Pancreas (tissue), 10 donors: ENCODE results near the gene TCN1. TPM values are rescaled to one million over a fixed set of nuclear protein-coding genes. Genes with fewer than 3 reads are reported as not detected.
"Not testable (repeated sequence)": the region's sequence is repeated elsewhere in the genome, so short reads cannot be mapped to it uniquely, and the experiment has no call there.

Experiments used
- ATAC-seq, 4 donors: fragments of 200-7000 bp; cut with Tn5 transposase; one replicate each; pipeline versions ENCODE4 v1.8.0 to v1.9.1; 2020; ENCODE audit warnings: mild to moderate bottlenecking in 4 of 4, moderate library complexity in 4 of 4
- DNase-seq, 6 donors: peaks; one replicate each; pipeline ENCODE4 v3.0.0-alpha.2; 2020
- FAIRE-seq: peaks from 2 replicates; lab custom pipeline; 2012; peaks lifted over from hg19 to GRCh38; lab: Jason Lieb, UNC
- H3K27ac ChIP-seq, 4 donors: fragments of 200-600 bp; sonication (generic); 1 replicate in 3 of 4; 2 replicates in 1 of 4; pipeline versions ENCODE4 v1.5.0 to v1.8.0; 2020
- H3K27me3 ChIP-seq, 4 donors: fragments of 200-600 bp; one replicate each; pipeline ENCODE4 v1.8.0; 2021
- H3K36me3 ChIP-seq, 3 donors: fragments of 200-600 bp; sonication (generic) in 1 of 3; one replicate each; pipeline versions ENCODE4 v1.5.0 to v1.8.0; 2020 to 2021
- H3K4me1 ChIP-seq, 3 donors: fragments of 200-600 bp; one replicate each; pipeline ENCODE4 v1.8.0; 2021
- H3K4me3 ChIP-seq, 4 donors: fragments of 200-600 bp; sonication (generic) in 2 of 4; one replicate each; pipeline versions ENCODE4 v1.5.0 to v1.8.0; 2020 to 2021
- H3K9me3 ChIP-seq, 4 donors: fragments of 200-600 bp; one replicate each; pipeline ENCODE4 v1.8.0; 2021
- CTCF ChIP-seq, 4 donors: fragments of 200-600 bp; sonication (generic) in 3 of 4; IDR thresholded peaks; one replicate each; pipeline versions ENCODE4 v1.5.0 to v1.8.0; 2021; ENCODE audit warnings: antibody characterized with exemption in 4 of 4
- WGBS, 2 donors: extraction: QIAGEN DNeasy Blood & Tissue Kit; methylation state at CpG; one replicate each; pipeline ENCODE4 v1.1.7; 2013; 5-methylcytosine and 5-hydroxymethylcytosine counted together
- intact Hi-C, 3 donors: fragments of 100-400 bp; cut with DNase I; formaldehyde crosslinking; loops; one replicate each; pipeline versions ENCODE4 v1.11.1 to v1.14.2; 2022
- polyA plus RNA-seq, 2 donors: library from polyadenylated mRNA; stranded (reverse); fragments of 200-250 nt; gene quantifications; one replicate each; pipeline ENCODE4 v1.2.3, GENCODE V29; 2013
- total RNA-seq, 6 donors: library from RNA; stranded (reverse); fragmentation: NEBNext Ultra II Directional in 4 of 6; extraction: Animal tissue kit (Norgen Biotek cat#: 25700) in 4 of 6; gene quantifications; one replicate each; pipeline versions ENCODE4 v1.2.1 to v1.2.4, GENCODE V29; 2021 to 2023
- donor health status: healthy with polysubstance abuse.
- donor health status: DM: no; HTN: no; CAD: no; lungs with moderate emphysema.
- donor health status: DM: no; HTN: no; CAD: no.
- donor health status: control.
- donor health status: control.
- donor health status: Bipolar disorder and iron deficiency.
- donor health status: DM: yes; HTN: yes; CAD: no.
- donor health status: DM: no; HTN: no; CAD: no.
- donor health status: DM: no; HTN: no; CAD: no.
- donor health status: DM: yes; HTN: yes; CAD: no.

TCN1 gene
- total RNA-seq (10 to 100 TPM in 3 of 6 donors, 1 to 10 TPM in 3; 3.1 to 52.2 (median 9.6) TPM), polyA plus RNA-seq (under 1 TPM; 0.11 to 0.80 TPM)

- FAIRE-seq (no peak), ATAC-seq (peak in 3 of 4 donors; percentile 48 to 84 (median 80)), DNase-seq (no peak)
- H3K4me1 ChIP-seq = peaks cover 0 to 15% (median 0%) of the 10 kb centered on the region in 3 donors
- H3K9me3 ChIP-seq = peaks cover 0 to 4% (median 0%) of the 10 kb centered on the region in 4 donors
- no peak for TF ChIP-seq CTCF (IDR thresholded peaks at IDR 0.05)
- peak within 1 kb of the TSS in 2 of 4 donors; percentile 68 to 77 for H3K27ac ChIP-seq
- H3K36me3 ChIP-seq = no peaks in the 10 kb centered on the region
- intact Hi-C loops = no loop called here
- WGBS, 2 donors = 39 to 44% methylated on average over 3 of the region's 3 CpGs
- H3K27me3 ChIP-seq = no peaks in the 10 kb centered on the region
- no peak within 1 kb of the TSS for H3K4me3 ChIP-seq
Measured at GRCh38 chr11:59866397-59866796, at the start of gene TCN1. TSS of gene TCN1 (minus strand) at chr11:59866487. CDS start at chr11:59866470, 17 bp downstream.

- H3K27ac ChIP-seq, H3K4me1 ChIP-seq, H3K36me3 ChIP-seq, H3K9me3 ChIP-seq, H3K4me3 ChIP-seq, FAIRE-seq, intact Hi-C loops, DNase-seq, ATAC-seq, H3K27me3 ChIP-seq: not testable (repeated sequence)
- WGBS, 2 donors = 80 to 92% methylated on average over 2 of the region's 2 CpGs
Measured at GRCh38 chr11:59903569-59903968, 37.3 kb upstream of the TCN1 start.

- 33 to 62% methylated on average over 1 of the region's 1 CpG for WGBS, 2 donors
- TF ChIP-seq CTCF (IDR thresholded peaks at IDR 0.05) = no peak
- H3K36me3 ChIP-seq = no peaks in the 10 kb centered on the region
- H3K9me3 ChIP-seq = no peaks in the 10 kb centered on the region
- H3K27ac ChIP-seq = no peak overlapping the region
- FAIRE-seq (no peak), DNase-seq (no peak), ATAC-seq (peak in 3 of 4 donors; percentile 44 to 75 (median 56))
- intact Hi-C loops = no loop called here
- no peaks in the 10 kb centered on the region for H3K27me3 ChIP-seq
- no peaks in the 10 kb centered on the region for H3K4me1 ChIP-seq
- no peak overlapping the region for H3K4me3 ChIP-seq
Measured at GRCh38 chr11:59901306-59901705, 35.0 kb upstream of the TCN1 start.

GRCh38 chr11:59900366-59901126, 34.3 kb upstream of the TCN1 start:
- no peak for DNase-seq
- Histone ChIP-seq H3K36me3 (no peaks in the 10 kb centered on the region), H3K27ac (no peak overlapping the region), H3K4me1 (no peaks in the 10 kb centered on the region), H3K27me3 (no peaks in the 10 kb centered on the region), H3K4me3 (no peak overlapping the region), H3K9me3 (no peaks in the 10 kb centered on the region)
- no peak for TF ChIP-seq CTCF (IDR thresholded peaks at IDR 0.05)
- ATAC-seq = no peak
- intact Hi-C loops = no loop called here
- WGBS, 2 donors = 74 to 75% methylated on average over 6 of the region's 6 CpGs
- FAIRE-seq = no peak

GRCh38 chr11:59899532-59899931, 33.2 kb upstream of the TCN1 start:
- Histone ChIP-seq H3K9me3 (no peaks in the 10 kb centered on the region), H3K27me3 (no peaks in the 10 kb centered on the region), H3K36me3 (no peaks in the 10 kb centered on the region), H3K27ac (no peak overlapping the region), H3K4me3 (no peak overlapping the region), H3K4me1 (no peaks in the 10 kb centered on the region)
- intact Hi-C loops = no loop called here
- ATAC-seq (no peak), DNase-seq (no peak), FAIRE-seq (no peak)
- no peak for TF ChIP-seq CTCF (IDR thresholded peaks at IDR 0.05)
- WGBS, 2 donors = 90 to 92% methylated on average over 11 of the region's 11 CpGs
